T-cell (primary cell): ENCODE measurements around the gene RBM5. TPM values are rescaled to one million over a fixed set of nuclear protein-coding genes. Genes with fewer than 3 reads are reported as not detected.

Source experiments
- ATAC-seq, 4 experiments: fragments of 200-7000 bp in 3 of 4; fragments of 150-1000 bp in 1 of 4; cut with Tn5 transposase; replicated peaks in 1 of 4; 1 replicate in 3 of 4; 2 replicates in 1 of 4; pipeline ENCODE4 v1.10.0; 2021; ENCODE audit warnings: moderate library complexity in 3 of 4, mild to moderate bottlenecking in 2 of 4, moderate number of reproducible peaks in 1 of 4
- CTCF ChIA-PET, 2 donors: fragments of 300-600 bp; sonication (Branson Sonifier 250); formaldehyde crosslinking; loops; one replicate each; lab custom pipeline; 2022; ENCODE audit warnings: antibody characterized with exemption in 2 of 2; lab: Charles Lee
- POLR2A ChIA-PET, 2 donors: fragments of 300-600 bp; sonication (Branson Sonifier 250); formaldehyde crosslinking; loops; one replicate each; lab custom pipeline; 2022; ENCODE audit warnings: antibody characterized with exemption in 2 of 2; lab: Charles Lee
- DNase-seq, 35 experiments: peaks; one replicate each; pipeline versions ENCODE4 v3.0.0 to v3.0.0-alpha.2; 2013 to 2023
- H3K27ac ChIP-seq: one replicate; pipeline ENCODE4 v1.5.1; 2013; ENCODE audit warnings: low read length
- H3K27me3 ChIP-seq, 2 experiments: replicated peaks in 1 of 2; 1 replicate in 1 of 2; 2 replicates in 1 of 2; pipeline versions ENCODE4 v1.6.1 to v1.7.0; 2013; ENCODE audit warnings: low read length in 1 of 2, mixed read lengths in 1 of 2; ENCODE audit not compliant: control insufficient read depth in 2 of 2, insufficient read depth in 2 of 2; ENCODE audit errors: extremely low read depth in 1 of 2
- H3K36me3 ChIP-seq, 2 donors: 1 replicate in 1 of 2; 2 replicates in 1 of 2; pipeline versions ENCODE4 v1.6.1 to v1.7.0; 2013; ENCODE audit warnings: low read length in 1 of 2; ENCODE audit not compliant: control insufficient read depth in 2 of 2, insufficient read depth in 1 of 2; ENCODE audit errors: extremely low read depth in 1 of 2
- H3K4me1 ChIP-seq, 2 experiments: 1 replicate in 1 of 2; 2 replicates in 1 of 2; pipeline versions ENCODE4 v1.6.1 to v1.7.0; 2013; ENCODE audit warnings: low read length in 2 of 2, mixed read lengths in 1 of 2; ENCODE audit not compliant: insufficient read depth in 2 of 2, control insufficient read depth in 1 of 2; ENCODE audit errors: extremely low read depth in 1 of 2
- H3K4me3 ChIP-seq, 2 donors: 1 replicate in 1 of 2; 2 replicates in 1 of 2; pipeline versions ENCODE4 v1.5.1 to v1.7.0; 2013; ENCODE audit warnings: mild to moderate bottlenecking in 2 of 2, low read length in 1 of 2, moderate library complexity in 1 of 2; ENCODE audit not compliant: control insufficient read depth in 1 of 2; ENCODE audit errors: extremely low read depth in 1 of 2
- H3K9me3 ChIP-seq: 2 replicates; pipeline ENCODE4 v1.7.0; 2013
- H3K27ac Mint-ChIP-seq, 2 donors: one replicate each; pipeline ENCODE4 v1.8.0; 2020 to 2021; ENCODE audit warnings: mild to moderate bottlenecking in 2 of 2, mixed read lengths in 2 of 2
- H3K27me3 Mint-ChIP-seq, 2 donors: one replicate each; pipeline ENCODE4 v1.8.0; 2021 to 2022; ENCODE audit warnings: mixed read lengths in 2 of 2
- H3K36me3 Mint-ChIP-seq: one replicate; pipeline ENCODE4 v1.8.0; 2021; ENCODE audit warnings: mixed read lengths
- H3K4me1 Mint-ChIP-seq, 3 donors: one replicate each; pipeline ENCODE4 v1.8.0; 2020 to 2022; ENCODE audit warnings: mixed read lengths in 3 of 3, mild to moderate bottlenecking in 1 of 3
- H3K4me3 Mint-ChIP-seq, 3 donors: one replicate each; pipeline ENCODE4 v1.8.0; 2020 to 2022; ENCODE audit warnings: mild to moderate bottlenecking in 3 of 3, mixed read lengths in 3 of 3, moderate library complexity in 3 of 3
- H3K9me3 Mint-ChIP-seq, 3 donors: one replicate each; pipeline ENCODE4 v1.8.0; 2020 to 2022; ENCODE audit warnings: mixed read lengths in 3 of 3
- WGBS: methylation state at CpG from one replicate; pipeline ENCODE4 v1.1.5; 2013; ENCODE audit warnings: missing lambda C conversion rate; ENCODE audit not compliant: insufficient coverage; 5-methylcytosine and 5-hydroxymethylcytosine counted together
- total RNA-seq, 35 experiments: library from RNA in 6 of 35; stranded (reverse) in 6 of 35; fragments of 120-200 nt in 1 of 35; gene quantifications; one replicate each; pipeline versions ENCODE4 v1.2.1 to v1.2.4 and lab custom pipeline; 2013 to 2026

Gene RBM5
- total RNA-seq, 5 donors from 2014 or later (not counting 1 experiment from before 2014, with no cell fraction given): 293 to 354 (median 316) TPM

GRCh38 chr3:50122661-50123391, 34.1 kb downstream of the RBM5 start:
- DNase-seq: no peak
- H3K4me3 Mint-ChIP-seq: no peak overlapping the region
- ChIA-PET CTCF (interaction anchor here (0.6 to 1.0 kb wide), 3 partner anchors 123 to 307 kb away, joined by 3 to 5 read pairs (median 4); no protein-coding TSS in a partner anchor), POLR2A (no interaction called here)
- Histone ChIP-seq H3K9me3 (no peaks in the 10 kb centered on the region), H3K27ac (no peak overlapping the region), H3K4me1 (peaks cover 0 to 11% of the 10 kb centered on the region in 2 experiments), H3K27me3 (peaks cover 0 to 3% of the 10 kb centered on the region in 2 experiments), H3K4me3 (no peak overlapping the region), H3K36me3 (peaks cover 14 to 34% of the 10 kb centered on the region in 2 donors)
- WGBS: 82% methylated on average over 10 of the region's 14 CpGs
- H3K4me1 Mint-ChIP-seq: peaks cover 0 to 4% (median 0%) of the 10 kb centered on the region in 3 donors
- H3K27me3 Mint-ChIP-seq: no peaks in the 10 kb centered on the region
- peak overlapping the region in 1 of 2 donors; percentile 23 for H3K27ac Mint-ChIP-seq
- H3K9me3 Mint-ChIP-seq: no peaks in the 10 kb centered on the region
- ATAC-seq: no peak
- peaks cover 12% of the 10 kb centered on the region for H3K36me3 Mint-ChIP-seq

GRCh38 chr3:50123394-50124051, 34.8 kb downstream of the RBM5 start:
- no peak overlapping the region for H3K27ac ChIP-seq
- H3K4me3 ChIP-seq: no peak overlapping the region
- peak overlapping the region in 1 of 2 donors; percentile 23 for H3K27ac Mint-ChIP-seq
- DNase-seq (no peak), ATAC-seq (no peak)
- H3K9me3 ChIP-seq: no peaks in the 10 kb centered on the region
- H3K9me3 Mint-ChIP-seq: no peaks in the 10 kb centered on the region
- peaks cover 0 to 4% (median 0%) of the 10 kb centered on the region in 3 donors for H3K4me1 Mint-ChIP-seq
- peaks cover 5% of the 10 kb centered on the region for H3K36me3 Mint-ChIP-seq
- peaks cover 0 to 11% of the 10 kb centered on the region in 2 experiments for H3K4me1 ChIP-seq
- peaks cover 10 to 27% of the 10 kb centered on the region in 2 donors for H3K36me3 ChIP-seq
- no peaks in the 10 kb centered on the region for H3K27me3 Mint-ChIP-seq
- 85% methylated on average over 4 of the region's 4 CpGs for WGBS
- H3K4me3 Mint-ChIP-seq: no peak overlapping the region
- H3K27me3 ChIP-seq: peaks cover 0 to 3% of the 10 kb centered on the region in 2 experiments
- POLR2A ChIA-PET: no interaction called here
- CTCF ChIA-PET: no interaction called here

GRCh38 chr3:50124052-50124799, 35.5 kb downstream of the RBM5 start:
- WGBS: 83% methylated on average over 1 of the region's 15 CpGs
- no peak overlapping the region for H3K4me3 Mint-ChIP-seq
- Histone ChIP-seq H3K4me3 (no peak overlapping the region), H3K4me1 (peaks cover 0 to 11% of the 10 kb centered on the region in 2 experiments), H3K27ac (no peak overlapping the region), H3K36me3 (peaks cover 10 to 22% of the 10 kb centered on the region in 2 donors), H3K9me3 (no peaks in the 10 kb centered on the region), H3K27me3 (peaks cover 0 to 3% of the 10 kb centered on the region in 2 experiments)
- no peaks in the 10 kb centered on the region for H3K36me3 Mint-ChIP-seq
- H3K27me3 Mint-ChIP-seq: no peaks in the 10 kb centered on the region
- H3K9me3 Mint-ChIP-seq: no peaks in the 10 kb centered on the region
- ChIA-PET CTCF (no interaction called here), POLR2A (no interaction called here)
- ATAC-seq (no peak), DNase-seq (no peak)
- peaks cover 0 to 4% (median 0%) of the 10 kb centered on the region in 3 donors for H3K4me1 Mint-ChIP-seq
- H3K27ac Mint-ChIP-seq: no peak overlapping the region

GRCh38 chr3:50124800-50125178, 36.1 kb downstream of the RBM5 start:
- ATAC-seq (no peak), DNase-seq (no peak)
- Mint-ChIP-seq H3K4me3 (no peak overlapping the region), H3K9me3 (no peaks in the 10 kb centered on the region), H3K27ac (no peak overlapping the region), H3K36me3 (no peaks in the 10 kb centered on the region), H3K4me1 (peaks cover 0 to 4% (median 0%) of the 10 kb centered on the region in 3 donors), H3K27me3 (no peaks in the 10 kb centered on the region)
- CTCF ChIA-PET: interaction anchor here in 1 of 2 donors (0.6 kb wide), 1 partner anchor 16 kb away, joined by 6 read pairs; no protein-coding TSS in a partner anchor
- Histone ChIP-seq H3K27ac (no peak overlapping the region), H3K4me1 (peaks cover 0 to 11% of the 10 kb centered on the region in 2 experiments), H3K36me3 (peaks cover 10 to 18% of the 10 kb centered on the region in 2 donors), H3K4me3 (no peak overlapping the region), H3K9me3 (no peaks in the 10 kb centered on the region), H3K27me3 (peaks cover 0 to 3% of the 10 kb centered on the region in 2 experiments)
- POLR2A ChIA-PET: no interaction called here
- WGBS: 90% methylated on average over 8 of the region's 12 CpGs

GRCh38 chr3:50125541-50126286, 37.0 kb downstream of the RBM5 start:
- Mint-ChIP-seq H3K9me3 (no peaks in the 10 kb centered on the region), H3K4me1 (peaks cover 0 to 4% (median 0%) of the 10 kb centered on the region in 3 donors), H3K36me3 (no peaks in the 10 kb centered on the region), H3K4me3 (no peak overlapping the region), H3K27ac (no peak overlapping the region), H3K27me3 (no peaks in the 10 kb centered on the region)
- ChIA-PET CTCF (interaction anchor here (0.6 to 1.1 kb wide), 2 partner anchors 12 to 17 kb away, joined by 6 to 7 read pairs; no protein-coding TSS in a partner anchor), POLR2A (no interaction called here)
- WGBS: 93% methylated on average over 3 of the region's 9 CpGs
- Histone ChIP-seq H3K4me3 (no peak overlapping the region), H3K27me3 (peaks cover 0 to 3% of the 10 kb centered on the region in 2 experiments), H3K36me3 (peaks cover 2 to 9% of the 10 kb centered on the region in 2 donors), H3K9me3 (no peaks in the 10 kb centered on the region), H3K4me1 (peaks cover 0 to 11% of the 10 kb centered on the region in 2 experiments), H3K27ac (no peak overlapping the region)
- no peak for ATAC-seq
- DNase-seq: no peak
